ENCODE measurements around the gene GPR157. TPM values are rescaled to one million over a fixed set of nuclear protein-coding genes. Genes with fewer than 3 reads are reported as not detected.

The GPR157 gene
- total RNA-seq (2014; rRNA removed; shearing (Covaris generic); ENCODE audit: low replicate concordance) = not detected in 2 replicates

GRCh38 chr1:9128520-9129265 lies at the start of gene GPR157:
Gene GPR157, minus strand, starts transcription at chr1:9129102. Its CDS starts 75 bp downstream, at chr1:9129027.
- Histone ChIP-seq H3K79me2 (ENCODE audit: low read length) (no peaks in the 10 kb centered on the region), H3K27ac (ENCODE audit: low read length) (no peak within 1 kb of the TSS), H2AFZ (ENCODE audit: low read length) (peak within 1 kb of the TSS; percentile 21; the same call in 1 of the 2 replicates), H3K9ac (ENCODE audit: low read length) (no peak within 1 kb of the TSS), H3K9me3 (ENCODE audit: low read length) (no peaks in the 10 kb centered on the region), H3K36me3 (ENCODE audit: insufficient read depth, low read length) (no peaks in the 10 kb centered on the region), H3K9me2 (replicated peaks; ENCODE audit: insufficient read depth, low read length) (no peaks in the 10 kb centered on the region), H3K4me2 (ENCODE audit: low read depth, low read length, poor library complexity, severe bottlenecking) (peak within 1 kb of the TSS; percentile 44), H3K4me3 (ENCODE audit: low read length) (peak within 1 kb of the TSS; percentile 49), H3K4me1 (ENCODE audit: low read length) (peaks cover 35% of the 10 kb centered on the region), H4K20me1 (ENCODE audit: insufficient read depth, low read depth, low read length) (no peaks in the 10 kb centered on the region), H3K27me3 (ENCODE audit: low read length) (no peaks in the 10 kb centered on the region)
- DNase-seq = no peak

GRCh38 chr1:9174762-9175161 lies 45.9 kb upstream of the GPR157 start:
- no peaks in the 10 kb centered on the region for H3K27me3 ChIP-seq (ENCODE audit: low read length)
- no peaks in the 10 kb centered on the region for H3K79me2 ChIP-seq (ENCODE audit: low read length)
- no peak for DNase-seq
- no peak overlapping the region for H2AFZ ChIP-seq (ENCODE audit: low read length)
- H3K4me3 ChIP-seq (ENCODE audit: low read length) = no peak overlapping the region
- no peaks in the 10 kb centered on the region for H3K4me1 ChIP-seq (ENCODE audit: low read length)
- no peaks in the 10 kb centered on the region for H3K9me2 ChIP-seq (replicated peaks; ENCODE audit: insufficient read depth, low read length)
- no peak overlapping the region for H3K4me2 ChIP-seq (ENCODE audit: low read depth, low read length, poor library complexity, severe bottlenecking)
- no peaks in the 10 kb centered on the region for H4K20me1 ChIP-seq (ENCODE audit: insufficient read depth, low read depth, low read length)
- H3K9me3 ChIP-seq (ENCODE audit: low read length) = no peaks in the 10 kb centered on the region
- H3K27ac ChIP-seq (ENCODE audit: low read length) = no peak overlapping the region
- H3K36me3 ChIP-seq (ENCODE audit: insufficient read depth, low read length) = no peaks in the 10 kb centered on the region
- no peak overlapping the region for H3K9ac ChIP-seq (ENCODE audit: low read length)

GRCh38 chr1:9174243-9174642 lies 45.3 kb upstream of the GPR157 start:
- no peak overlapping the region for H3K4me2 ChIP-seq (ENCODE audit: low read depth, low read length, poor library complexity, severe bottlenecking)
- no peaks in the 10 kb centered on the region for H3K9me2 ChIP-seq (replicated peaks; ENCODE audit: insufficient read depth, low read length)
- no peak overlapping the region for H3K4me3 ChIP-seq (ENCODE audit: low read length)
- H3K79me2 ChIP-seq (ENCODE audit: low read length) = no peaks in the 10 kb centered on the region
- no peak overlapping the region for H3K9ac ChIP-seq (ENCODE audit: low read length)
- no peaks in the 10 kb centered on the region for H3K36me3 ChIP-seq (ENCODE audit: insufficient read depth, low read length)
- no peak for DNase-seq
- no peaks in the 10 kb centered on the region for H4K20me1 ChIP-seq (ENCODE audit: insufficient read depth, low read depth, low read length)
- no peaks in the 10 kb centered on the region for H3K4me1 ChIP-seq (ENCODE audit: low read length)
- H3K27ac ChIP-seq (ENCODE audit: low read length) = no peak overlapping the region
- no peaks in the 10 kb centered on the region for H3K27me3 ChIP-seq (ENCODE audit: low read length)
- no peak overlapping the region for H2AFZ ChIP-seq (ENCODE audit: low read length)
- no peaks in the 10 kb centered on the region for H3K9me3 ChIP-seq (ENCODE audit: low read length)

GRCh38 chr1:9169601-9170137 lies 40.8 kb upstream of the GPR157 start:
- no peaks in the 10 kb centered on the region for H3K36me3 ChIP-seq (ENCODE audit: insufficient read depth, low read length)
- no peaks in the 10 kb centered on the region for H3K9me3 ChIP-seq (ENCODE audit: low read length)
- no peak overlapping the region for H3K4me3 ChIP-seq (ENCODE audit: low read length)
- H3K79me2 ChIP-seq (ENCODE audit: low read length) = no peaks in the 10 kb centered on the region
- DNase-seq = no peak
- no peaks in the 10 kb centered on the region for H4K20me1 ChIP-seq (ENCODE audit: insufficient read depth, low read depth, low read length)
- H2AFZ ChIP-seq (ENCODE audit: low read length) = no peak overlapping the region
- no peaks in the 10 kb centered on the region for H3K9me2 ChIP-seq (replicated peaks; ENCODE audit: insufficient read depth, low read length)
- H3K4me1 ChIP-seq (ENCODE audit: low read length) = no peaks in the 10 kb centered on the region
- no peak overlapping the region for H3K9ac ChIP-seq (ENCODE audit: low read length)
- no peaks in the 10 kb centered on the region for H3K27me3 ChIP-seq (ENCODE audit: low read length)
- H3K27ac ChIP-seq (ENCODE audit: low read length) = no peak overlapping the region
- H3K4me2 ChIP-seq (ENCODE audit: low read depth, low read length, poor library complexity, severe bottlenecking) = no peak overlapping the region

- no peaks in the 10 kb centered on the region for H3K27me3 ChIP-seq (ENCODE audit: low read length)
- H3K9me3 ChIP-seq (ENCODE audit: low read length) = no peaks in the 10 kb centered on the region
- H3K4me1 ChIP-seq (ENCODE audit: low read length) = peaks cover 7% of the 10 kb centered on the region
- no peak overlapping the region for H3K27ac ChIP-seq (ENCODE audit: low read length)
- no peaks in the 10 kb centered on the region for H3K79me2 ChIP-seq (ENCODE audit: low read length)
- H2AFZ ChIP-seq (ENCODE audit: low read length) = no peak overlapping the region
- no peaks in the 10 kb centered on the region for H3K9me2 ChIP-seq (replicated peaks; ENCODE audit: insufficient read depth, low read length)
- no peaks in the 10 kb centered on the region for H3K36me3 ChIP-seq (ENCODE audit: insufficient read depth, low read length)
- H3K4me2 ChIP-seq (ENCODE audit: low read depth, low read length, poor library complexity, severe bottlenecking) = no peak overlapping the region
- no peaks in the 10 kb centered on the region for H4K20me1 ChIP-seq (ENCODE audit: insufficient read depth, low read depth, low read length)
- no peak overlapping the region for H3K9ac ChIP-seq (ENCODE audit: low read length)
- no peak overlapping the region for H3K4me3 ChIP-seq (ENCODE audit: low read length)
- no peak for DNase-seq
Observed at GRCh38 chr1:9167638-9168037, 38.7 kb upstream of the GPR157 start.

GRCh38 chr1:9166289-9167235 lies 37.7 kb upstream of the GPR157 start:
- Histone ChIP-seq H3K9me3 (ENCODE audit: low read length) (no peaks in the 10 kb centered on the region), H3K9ac (ENCODE audit: low read length) (no peak overlapping the region), H3K27me3 (ENCODE audit: low read length) (no peaks in the 10 kb centered on the region), H3K79me2 (ENCODE audit: low read length) (no peaks in the 10 kb centered on the region), H3K4me3 (ENCODE audit: low read length) (no peak overlapping the region), H3K9me2 (replicated peaks; ENCODE audit: insufficient read depth, low read length) (no peaks in the 10 kb centered on the region), H3K4me1 (ENCODE audit: low read length) (peaks cover 7% of the 10 kb centered on the region), H2AFZ (ENCODE audit: low read length) (no peak overlapping the region), H4K20me1 (ENCODE audit: insufficient read depth, low read depth, low read length) (no peaks in the 10 kb centered on the region), H3K27ac (ENCODE audit: low read length) (no peak overlapping the region), H3K4me2 (ENCODE audit: low read depth, low read length, poor library complexity, severe bottlenecking) (no peak overlapping the region), H3K36me3 (ENCODE audit: insufficient read depth, low read length) (no peaks in the 10 kb centered on the region)
- DNase-seq = no peak

GRCh38 chr1:9165396-9165795 lies 36.5 kb upstream of the GPR157 start:
- Histone ChIP-seq H3K9me2 (replicated peaks; ENCODE audit: insufficient read depth, low read length) (no peaks in the 10 kb centered on the region), H3K4me3 (ENCODE audit: low read length) (no peak overlapping the region), H3K9me3 (ENCODE audit: low read length) (no peaks in the 10 kb centered on the region), H2AFZ (ENCODE audit: low read length) (no peak overlapping the region), H3K9ac (ENCODE audit: low read length) (no peak overlapping the region), H3K27ac (ENCODE audit: low read length) (no peak overlapping the region), H4K20me1 (ENCODE audit: insufficient read depth, low read depth, low read length) (no peaks in the 10 kb centered on the region), H3K36me3 (ENCODE audit: insufficient read depth, low read length) (no peaks in the 10 kb centered on the region), H3K4me1 (ENCODE audit: low read length) (peaks cover 7% of the 10 kb centered on the region), H3K4me2 (ENCODE audit: low read depth, low read length, poor library complexity, severe bottlenecking) (no peak overlapping the region), H3K27me3 (ENCODE audit: low read length) (no peaks in the 10 kb centered on the region), H3K79me2 (ENCODE audit: low read length) (no peaks in the 10 kb centered on the region)
- DNase-seq = no peak

- H3K9me2 ChIP-seq (replicated peaks; ENCODE audit: insufficient read depth, low read length) = no peaks in the 10 kb centered on the region
- H3K79me2 ChIP-seq (ENCODE audit: low read length) = no peaks in the 10 kb centered on the region
- no peak overlapping the region for H2AFZ ChIP-seq (ENCODE audit: low read length)
- H3K4me2 ChIP-seq (ENCODE audit: low read depth, low read length, poor library complexity, severe bottlenecking) = no peak overlapping the region
- no peaks in the 10 kb centered on the region for H4K20me1 ChIP-seq (ENCODE audit: insufficient read depth, low read depth, low read length)
- peaks cover 7% of the 10 kb centered on the region for H3K4me1 ChIP-seq (ENCODE audit: low read length)
- no peak overlapping the region for H3K9ac ChIP-seq (ENCODE audit: low read length)
- no peaks in the 10 kb centered on the region for H3K27me3 ChIP-seq (ENCODE audit: low read length)
- H3K27ac ChIP-seq (ENCODE audit: low read length) = no peak overlapping the region
- no peak for DNase-seq
- H3K9me3 ChIP-seq (ENCODE audit: low read length) = no peaks in the 10 kb centered on the region
- no peak overlapping the region for H3K4me3 ChIP-seq (ENCODE audit: low read length)
- H3K36me3 ChIP-seq (ENCODE audit: insufficient read depth, low read length) = no peaks in the 10 kb centered on the region
Observed at GRCh38 chr1:9164919-9165318, 36.0 kb upstream of the GPR157 start.

Data from Karpas-422 (cell line).